HG03175 (cell line): ENCODE data around the gene MEX3B.
"Not testable (repeated sequence)": the region's sequence is repeated elsewhere in the genome, so short reads cannot be mapped to it uniquely, and the experiment has no call there.

Source experiments
- ATAC-seq: cut with Tn5 transposase; IDR thresholded peaks from one replicate; pipeline ENCODE4 v1.9.1; 2021; ENCODE audit warnings: mild to moderate bottlenecking, moderate library complexity; ENCODE audit not compliant: unreplicated experiment

The MEX3B gene

DNA sequence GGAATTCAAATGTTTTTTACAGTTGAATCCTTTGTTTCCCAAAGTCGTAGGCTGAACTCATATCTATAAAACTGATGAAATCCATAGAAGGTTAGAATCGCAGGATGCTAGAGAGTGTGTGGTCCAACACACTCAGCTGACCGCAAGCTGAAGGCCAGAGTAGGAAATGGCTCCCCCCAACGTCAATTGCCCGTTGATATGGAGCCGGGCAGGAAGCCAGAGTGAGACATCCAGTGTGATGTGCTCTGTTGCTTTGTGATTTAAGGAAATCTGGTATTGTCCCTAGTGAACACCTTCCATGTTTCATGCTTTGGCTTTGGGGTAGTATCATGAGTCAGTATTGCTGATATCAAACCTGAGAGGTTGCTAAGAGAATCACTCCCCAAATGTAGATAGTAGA is 5.8 kb upstream of the MEX3B start:
- no peak for ATAC-seq

DNA sequence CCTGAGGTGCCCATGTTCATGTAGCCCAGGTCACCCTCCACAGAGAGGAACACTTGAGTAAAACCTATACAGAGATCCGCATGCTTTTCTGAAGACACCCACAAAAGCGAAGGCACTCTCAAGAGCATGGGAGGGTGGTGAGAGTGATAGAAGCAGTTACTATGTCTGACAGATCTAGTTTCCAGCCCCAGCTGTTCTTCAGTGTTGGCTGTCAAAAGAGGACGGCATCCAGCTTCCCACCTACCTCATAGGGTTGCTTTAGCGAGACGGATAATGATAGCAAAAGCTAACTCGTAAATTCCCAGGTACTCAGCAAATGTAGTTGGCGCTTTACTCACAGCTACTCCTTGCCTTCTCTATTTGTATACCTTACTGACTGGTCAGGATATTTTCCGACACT is 3.0 kb upstream of the MEX3B start:
- no peak for ATAC-seq

DNA sequence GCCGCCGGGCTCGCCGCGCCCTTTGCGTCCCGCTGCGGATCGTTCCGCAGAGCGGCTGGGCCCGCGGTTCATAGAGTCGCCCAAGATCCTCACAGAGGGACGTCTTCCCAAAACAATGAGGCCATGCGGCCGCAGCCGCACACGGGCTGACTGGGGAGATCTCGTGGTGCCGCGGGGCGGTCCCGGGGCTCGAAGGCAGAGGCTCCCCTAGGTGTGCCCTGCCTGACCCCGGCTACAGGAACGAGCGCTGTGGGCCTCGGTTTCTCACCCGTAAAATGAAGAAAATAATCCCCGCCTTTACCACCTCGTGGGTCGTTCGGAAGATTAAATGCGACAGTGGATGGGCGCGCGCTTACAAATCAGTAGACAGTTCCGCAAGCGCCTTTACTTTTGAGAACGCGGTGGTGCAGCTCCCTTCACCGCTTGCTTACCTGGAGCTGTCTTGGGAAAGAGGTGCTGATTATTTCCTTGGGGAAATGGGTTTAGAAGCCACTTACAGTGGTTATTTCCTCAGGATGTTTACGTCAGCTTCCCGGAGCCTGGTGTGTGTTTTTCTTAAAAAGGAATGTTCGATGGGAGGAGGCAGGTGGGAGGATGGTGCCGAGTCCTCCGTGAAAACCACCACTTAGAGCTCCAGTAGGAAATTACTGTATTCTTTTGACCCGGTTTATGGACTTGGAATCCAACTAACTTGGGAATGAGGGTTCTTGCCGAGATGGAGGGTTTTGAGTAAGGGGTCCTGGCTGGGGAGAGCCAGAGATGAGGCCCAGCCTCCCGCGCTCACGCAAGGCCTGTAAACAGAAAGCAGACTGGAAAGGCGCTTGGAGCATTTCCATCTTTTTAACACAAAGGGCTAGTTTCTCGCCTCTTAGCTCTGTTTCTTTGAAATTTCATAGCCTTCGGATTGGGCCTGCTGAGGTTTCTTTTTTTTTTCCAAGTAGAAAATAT is 1.9 kb upstream of the MEX3B start:
- ATAC-seq = no peak

DNA sequence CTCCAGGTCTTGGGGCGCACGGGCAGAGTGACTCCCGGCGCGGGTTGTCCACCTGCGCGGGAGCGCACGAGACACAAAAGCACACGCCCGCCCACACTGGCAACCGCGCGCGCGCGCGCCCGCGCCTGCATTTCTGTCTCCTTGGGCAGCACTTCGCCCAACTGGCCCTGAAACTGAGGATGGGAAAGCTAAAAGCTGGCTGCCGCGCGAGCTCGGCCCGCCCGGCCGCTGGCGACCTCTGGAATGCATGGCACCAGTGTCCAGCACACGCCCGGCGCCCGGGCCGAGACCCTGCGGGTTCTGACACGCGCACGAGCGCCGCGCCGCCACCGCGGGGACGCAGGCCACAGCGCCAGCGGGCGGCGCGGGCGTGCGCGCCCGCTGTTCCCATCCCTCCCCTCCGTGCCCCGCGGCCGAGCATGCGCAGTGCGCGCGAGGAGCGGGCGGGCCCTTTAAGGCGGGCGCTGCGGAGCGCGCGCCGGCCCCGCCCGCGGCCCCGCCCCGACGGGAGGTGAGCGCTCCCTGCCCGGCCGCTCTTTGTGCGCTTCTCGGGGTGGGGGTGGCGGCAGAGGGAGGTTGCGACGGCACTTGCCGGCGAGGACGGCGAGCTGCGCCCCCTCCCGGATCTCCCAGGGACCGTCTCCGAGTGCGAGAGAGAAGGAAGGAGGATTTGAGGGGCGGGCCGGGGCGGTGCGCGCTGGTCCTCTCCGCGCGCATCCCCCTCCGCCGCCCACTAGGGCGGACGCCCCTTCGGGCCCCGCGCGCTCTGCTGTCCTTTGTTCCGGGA is 1.0 kb upstream of the MEX3B start:
- peak; percentile 60 for ATAC-seq

DNA sequence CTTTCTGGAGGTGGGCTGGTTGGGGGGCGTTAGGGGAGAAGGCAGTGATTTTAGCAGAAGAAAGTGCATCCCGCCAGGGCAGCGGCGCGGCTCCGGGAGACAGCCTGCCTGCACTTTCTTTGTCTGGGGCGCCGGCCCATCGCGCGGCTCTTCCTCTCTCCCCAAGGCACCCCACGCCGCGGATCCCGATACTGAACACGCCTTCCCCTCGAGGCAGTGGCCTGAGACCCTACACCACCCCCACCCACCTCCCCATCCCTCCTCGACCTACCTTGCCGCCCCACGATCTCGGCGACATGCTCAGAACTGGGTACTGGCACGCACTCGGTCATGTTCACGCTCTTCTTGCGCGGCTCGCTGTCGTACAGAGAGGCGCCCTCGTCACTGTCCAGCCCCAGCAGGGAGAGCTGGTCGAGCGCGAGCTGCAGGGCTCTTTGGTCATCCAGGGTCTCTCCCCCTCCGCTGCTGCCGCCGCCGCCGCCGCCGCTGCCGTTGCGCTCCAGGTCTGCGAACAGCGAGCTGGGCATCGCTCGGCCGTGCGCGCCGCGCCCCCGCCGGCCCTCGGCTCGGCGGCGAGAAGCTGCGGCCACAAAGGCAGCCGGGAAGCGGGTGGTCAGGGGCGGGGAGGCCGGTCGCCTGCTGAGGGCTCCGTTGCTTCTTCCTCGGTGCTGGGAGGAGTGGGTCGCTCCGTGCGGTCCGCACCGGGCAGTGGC is 483 bp downstream of the MEX3B start:
- ATAC-seq = peak; percentile 8

DNA sequence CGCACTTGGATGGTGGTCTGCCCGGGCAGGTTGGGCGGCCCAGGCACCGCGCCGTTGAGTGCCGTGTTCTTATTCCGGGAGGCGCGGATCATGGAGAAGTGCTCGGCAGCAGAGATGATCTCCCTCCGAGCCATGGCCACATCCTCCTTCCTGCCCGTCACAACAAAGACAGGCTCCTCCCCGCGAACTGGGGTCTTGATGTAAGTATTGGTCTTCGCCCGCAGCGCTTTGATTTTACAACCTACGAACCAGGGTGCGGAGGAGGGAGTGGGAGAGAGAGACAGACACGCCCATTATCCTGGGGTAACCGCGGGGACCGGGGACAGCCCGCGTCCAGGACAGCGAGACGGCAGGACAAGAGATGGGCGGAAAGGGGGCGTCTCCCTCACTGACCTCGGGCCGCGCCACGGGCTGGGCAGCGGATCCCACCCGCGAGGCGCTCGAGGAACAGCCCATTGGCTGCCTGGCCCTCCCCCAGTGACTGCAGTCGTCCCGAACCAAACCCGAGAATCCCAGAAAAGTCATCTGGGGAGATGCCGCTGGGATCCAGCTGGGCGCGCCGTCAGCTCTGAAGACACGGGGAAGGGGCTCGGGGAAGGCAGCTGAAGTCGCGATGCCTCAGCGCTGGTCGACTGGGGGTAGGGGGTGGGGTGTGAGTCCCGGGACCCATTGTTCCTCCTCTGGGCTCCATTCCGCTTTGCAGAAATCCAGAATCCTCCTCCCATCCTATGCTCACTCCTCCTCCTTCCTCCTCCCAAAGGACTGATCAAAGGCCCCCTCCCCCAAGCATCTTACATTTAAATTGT is 1.2 kb downstream of the MEX3B start:
- ATAC-seq = no peak

DNA sequence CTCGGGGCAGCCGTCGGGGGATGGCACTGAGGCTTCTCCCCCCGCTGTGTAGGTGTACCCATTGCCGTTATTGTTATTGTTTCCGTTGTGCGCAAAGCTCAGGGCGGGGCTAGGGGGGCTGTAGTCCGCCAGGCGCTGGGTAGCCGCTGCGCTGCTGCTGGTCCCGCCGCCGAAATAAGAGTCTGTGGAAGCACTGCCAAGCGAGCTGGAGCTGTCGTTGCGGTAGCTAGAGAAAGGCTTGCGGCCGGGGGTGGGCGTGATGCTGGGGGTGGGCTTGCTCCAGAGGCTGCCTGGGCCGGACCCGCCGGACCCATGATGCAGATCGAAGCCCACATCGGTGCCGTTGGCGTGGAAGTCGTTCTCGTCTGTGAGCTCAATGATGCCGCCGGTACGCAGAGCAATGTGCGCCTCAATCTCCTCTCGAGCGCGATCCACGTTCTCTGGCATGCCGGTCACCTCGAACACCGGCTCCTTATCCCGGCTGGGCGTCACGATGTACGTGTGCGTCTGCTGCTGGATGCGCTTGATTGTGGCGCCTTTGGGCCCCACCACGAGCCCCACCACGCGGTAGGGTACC is 1.9 kb downstream of the MEX3B start:
- no peak for ATAC-seq

DNA sequence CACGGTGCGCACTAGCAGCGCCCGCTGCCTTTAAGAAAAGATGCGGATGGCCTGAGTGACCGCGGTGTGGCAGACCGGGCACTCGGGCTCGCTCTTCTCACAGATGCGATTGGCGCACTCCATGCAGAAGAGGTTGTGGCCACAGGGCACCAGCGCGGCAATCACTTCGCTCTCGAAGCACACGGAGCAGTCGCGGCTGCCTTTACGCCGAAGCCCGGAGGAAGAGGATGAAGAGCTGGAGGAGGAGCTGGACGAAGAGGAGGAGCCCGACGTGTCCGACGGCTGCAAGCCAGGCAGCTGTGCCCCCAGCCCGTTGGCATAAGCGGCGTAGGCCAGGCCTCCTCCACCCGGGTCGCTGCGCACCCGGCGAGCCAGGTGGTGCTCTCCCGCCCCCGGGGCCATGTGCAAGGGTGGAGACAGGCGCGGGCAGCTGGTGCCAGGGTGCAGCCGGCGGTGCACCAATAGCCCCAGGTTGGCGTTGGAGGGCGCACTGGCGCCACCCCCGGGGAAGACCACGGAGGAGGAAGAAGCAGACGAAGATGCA is 2.6 kb downstream of the MEX3B start:
- ATAC-seq = no peak

DNA sequence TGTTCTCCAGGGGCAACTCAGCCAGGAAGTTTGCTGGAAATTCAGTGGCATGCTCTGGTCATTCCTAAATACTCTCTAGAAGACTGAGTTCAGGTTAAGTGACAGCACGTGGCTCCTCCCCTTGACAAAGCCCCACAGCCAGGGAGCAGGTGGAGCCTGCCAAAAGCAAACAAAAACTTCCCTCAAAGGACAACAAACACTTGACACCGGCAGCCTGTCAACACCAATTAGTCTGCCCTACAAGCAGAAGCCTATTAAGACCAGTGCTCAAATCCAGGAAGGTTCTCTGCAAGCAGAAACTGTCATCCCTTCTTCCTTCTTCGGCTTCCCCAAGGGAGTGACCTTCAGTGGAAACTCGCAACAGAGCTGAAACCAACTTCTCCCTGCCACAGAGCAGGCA is 5.0 kb downstream of the MEX3B start:
- no peak for ATAC-seq

DNA sequence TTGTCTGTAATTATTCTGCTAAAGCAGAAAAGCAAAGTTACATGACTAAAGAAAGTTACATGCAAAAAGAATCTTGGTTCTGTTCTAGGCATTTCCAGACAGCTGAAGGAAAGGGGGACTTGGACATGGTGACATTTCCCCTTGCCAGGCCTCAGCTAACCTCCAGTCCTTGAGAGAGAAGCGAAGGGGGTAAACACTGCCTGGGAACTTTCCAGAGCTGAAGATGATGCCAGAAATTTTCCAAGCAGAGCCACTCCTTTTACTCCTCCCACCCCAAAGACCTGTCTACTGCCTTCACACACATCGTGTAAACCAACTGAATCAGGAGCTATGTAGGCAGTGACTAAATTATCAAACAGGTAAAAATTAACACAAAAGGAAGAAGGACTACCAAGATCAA is 5.4 kb downstream of the MEX3B start:
- peak; percentile 5 for ATAC-seq

DNA sequence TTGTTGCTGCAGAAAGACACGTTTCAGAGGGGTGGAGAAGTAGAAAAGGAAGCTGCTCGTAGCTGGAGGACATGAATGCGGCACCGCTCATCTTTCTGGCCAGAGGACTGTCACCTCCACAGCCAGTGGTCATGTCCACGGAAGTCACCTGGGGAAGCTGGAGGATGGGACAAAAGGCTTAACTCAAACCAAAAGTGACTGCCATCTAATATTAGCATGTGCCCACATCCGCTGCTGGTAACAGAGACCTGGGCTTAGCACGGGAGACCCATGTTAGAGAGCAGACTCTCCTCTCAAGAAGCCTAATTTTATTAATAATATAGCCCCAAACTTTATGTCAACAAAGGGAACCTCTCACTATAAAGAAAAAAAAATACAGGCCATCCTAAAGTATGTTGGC is 5.9 kb downstream of the MEX3B start:
- peak; percentile 66 for ATAC-seq

DNA sequence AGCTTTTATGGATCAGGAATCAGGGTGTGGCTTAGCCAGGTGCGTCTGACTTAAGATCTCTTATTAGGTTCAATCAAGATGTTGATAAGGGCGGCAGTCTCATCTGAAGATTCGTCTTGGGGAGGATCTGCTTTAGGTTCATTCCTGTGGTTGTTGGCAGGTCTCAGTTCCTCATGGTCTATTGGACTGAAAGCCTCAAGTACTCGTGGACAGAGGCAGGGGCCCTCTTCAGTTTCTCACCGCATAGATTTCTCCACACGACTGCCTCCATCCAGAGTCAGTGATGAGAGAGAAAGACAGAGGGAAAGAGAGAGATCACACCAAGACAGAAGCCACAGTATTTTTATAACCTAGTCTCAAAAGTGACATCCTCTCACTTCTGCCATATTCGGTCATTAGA is 9.4 kb downstream of the MEX3B start:
- no peak for ATAC-seq

DNA sequence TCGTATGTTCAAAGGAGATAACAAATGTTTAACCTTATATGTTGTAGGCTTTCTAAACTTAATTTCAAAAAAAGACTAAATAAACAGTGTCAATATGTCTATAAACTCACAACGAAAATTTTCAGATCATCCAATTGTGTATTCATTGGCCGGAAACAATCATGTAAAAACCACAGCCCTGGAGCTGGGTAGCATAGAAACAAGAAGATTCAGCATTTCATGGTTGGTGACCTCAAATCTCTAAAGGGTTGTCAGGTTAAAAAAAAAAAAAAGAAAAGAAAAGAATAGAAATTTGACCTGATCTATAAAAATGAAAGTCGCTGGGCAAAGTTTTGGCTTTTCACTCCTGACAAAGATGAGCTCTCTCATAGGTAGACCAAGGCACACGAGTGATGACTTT is 13.9 kb downstream of the MEX3B start:
- no peak for ATAC-seq

DNA sequence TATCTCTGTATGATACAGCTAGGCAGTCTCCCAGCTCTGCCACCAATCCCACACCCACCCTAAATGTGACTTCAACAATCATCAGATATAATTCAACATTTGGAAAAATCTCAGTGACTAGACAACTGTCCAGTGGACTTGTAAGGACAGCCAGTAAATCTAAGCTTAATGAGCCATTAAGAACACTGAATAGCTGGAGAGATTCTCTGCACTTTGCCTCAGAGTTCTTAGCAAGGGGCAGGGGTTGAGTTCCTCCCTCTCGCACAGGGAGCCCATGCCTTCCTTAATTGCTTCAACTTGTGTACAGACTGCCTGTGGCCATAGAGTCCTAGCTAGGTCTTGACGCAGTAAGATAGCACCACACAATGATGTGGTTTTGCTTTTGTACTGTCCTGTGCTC is 15.6 kb downstream of the MEX3B start:
- no peak for ATAC-seq

DNA sequence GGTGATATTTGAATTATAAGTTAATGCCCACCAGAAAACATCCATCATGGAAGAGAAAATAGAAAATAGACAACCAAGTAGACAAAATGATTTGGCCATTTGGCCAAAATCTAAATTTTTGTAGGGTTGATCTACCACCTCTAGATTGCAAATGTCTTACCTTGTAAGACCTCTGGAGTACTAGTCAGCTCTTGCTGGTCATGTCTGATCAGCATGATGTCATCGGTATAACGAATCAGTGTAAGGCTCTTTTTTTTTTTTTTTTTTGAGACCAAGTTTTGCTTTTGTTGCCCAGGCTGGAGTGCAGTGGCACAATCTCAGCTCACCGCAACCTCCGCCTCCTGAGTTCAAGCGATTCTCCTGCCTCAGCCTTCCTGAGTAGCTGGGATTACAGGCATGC is 17.7 kb downstream of the MEX3B start:
- ATAC-seq = not testable (repeated sequence)

DNA sequence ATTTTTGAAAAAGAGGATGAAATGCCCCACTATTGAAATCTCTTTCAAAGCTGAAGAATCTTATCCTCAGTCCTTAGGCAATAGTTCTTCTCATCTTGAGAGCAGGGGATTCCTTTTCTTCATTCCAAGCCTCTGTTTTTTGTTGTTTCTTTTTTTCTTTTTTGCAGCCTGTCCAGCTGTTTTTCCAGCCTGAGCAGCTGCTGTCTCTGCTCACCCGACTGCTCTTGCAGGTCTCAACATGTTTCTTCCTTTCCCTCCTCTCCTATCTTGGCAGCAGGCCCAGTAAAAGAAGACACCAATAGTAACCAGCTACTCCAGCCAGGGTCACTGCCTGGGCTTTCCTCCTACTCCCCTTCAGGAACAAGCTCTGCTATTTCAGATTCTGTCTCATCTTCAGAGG is 23.8 kb downstream of the MEX3B start:
- ATAC-seq = no peak

DNA sequence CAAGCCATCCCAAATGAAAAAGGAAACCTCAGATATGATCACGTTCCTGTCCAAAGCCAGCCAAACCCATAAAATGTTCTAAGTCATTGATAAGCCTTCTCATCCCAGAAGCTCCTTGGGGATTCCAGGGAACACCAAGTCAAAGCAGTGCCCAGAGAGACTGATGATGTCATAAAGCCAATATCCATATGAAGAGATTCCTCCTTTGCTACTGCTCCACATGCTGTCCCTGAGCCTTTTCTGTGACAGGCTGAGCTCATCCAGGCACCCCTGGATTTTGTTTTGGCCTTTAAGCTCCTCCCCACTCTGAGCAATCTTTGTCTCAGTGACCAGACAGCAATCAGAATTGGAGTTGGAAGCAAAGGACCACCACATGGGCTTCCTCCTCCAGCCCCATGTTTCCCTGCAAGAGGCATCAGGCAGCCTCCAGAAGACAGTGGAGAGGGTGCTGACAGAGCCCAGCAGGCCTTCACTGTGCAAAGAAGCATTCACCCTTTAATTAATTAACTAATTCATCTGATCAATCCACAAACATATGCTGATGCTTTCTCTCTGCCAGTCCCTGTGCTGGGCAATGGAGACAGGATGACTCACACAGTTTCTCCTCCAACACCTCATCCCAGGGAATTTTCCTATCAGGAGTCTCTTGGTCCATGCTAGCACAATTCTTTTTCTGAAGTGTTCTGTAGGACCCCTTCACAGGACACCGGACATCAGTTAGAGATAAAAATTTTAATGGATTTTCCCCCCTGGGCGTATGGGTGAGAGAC is 25.0 kb downstream of the MEX3B start:
- no peak for ATAC-seq

DNA sequence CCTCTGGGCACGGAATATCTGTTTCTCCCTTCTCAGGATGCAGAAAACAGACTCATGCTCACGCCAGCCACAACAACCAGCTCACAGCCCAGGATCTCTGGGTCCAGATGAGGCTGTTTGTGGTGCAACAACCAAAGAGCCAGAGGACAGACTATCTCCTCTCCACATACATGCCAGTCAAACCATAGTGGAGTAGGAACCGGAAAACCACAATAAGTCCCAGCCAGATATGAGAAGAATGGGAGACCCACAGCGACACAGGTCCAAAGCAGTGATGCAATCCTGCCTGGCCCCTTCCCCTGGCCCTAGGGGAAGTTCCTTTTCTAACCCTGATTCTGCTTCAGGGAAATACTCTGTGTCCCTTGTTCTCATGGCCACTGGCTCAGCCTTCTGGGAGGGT is 27.6 kb downstream of the MEX3B start:
- ATAC-seq = no peak

DNA sequence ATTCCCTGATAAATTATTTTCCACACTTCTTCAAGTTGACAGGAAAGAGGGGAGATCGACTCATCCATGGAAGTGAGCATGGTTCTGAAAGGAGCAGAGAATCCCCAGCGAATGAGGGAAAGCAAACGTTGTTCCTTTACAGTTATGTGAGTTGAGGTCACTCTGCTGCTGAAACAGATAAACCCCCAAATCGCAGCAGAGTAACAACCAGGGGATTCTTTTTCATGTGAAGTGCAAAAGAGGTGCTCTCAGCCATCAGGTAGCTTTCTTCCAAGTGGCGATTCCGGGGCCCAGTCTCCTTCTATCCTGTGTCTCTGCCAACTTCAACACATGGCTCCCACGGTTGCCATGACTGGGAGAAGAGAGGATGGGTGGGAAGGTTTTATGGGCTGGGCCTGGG is 28.2 kb downstream of the MEX3B start:
- no peak for ATAC-seq
